ENCODE data around the gene TWIST1. TPM values are rescaled to one million over a fixed set of nuclear protein-coding genes. Genes with fewer than 3 reads are reported as not detected.

TWIST1 gene
- total and polyA plus RNA-seq, 9 donors = 4.6 to 24.5 (median 8.3) TPM

DNA sequence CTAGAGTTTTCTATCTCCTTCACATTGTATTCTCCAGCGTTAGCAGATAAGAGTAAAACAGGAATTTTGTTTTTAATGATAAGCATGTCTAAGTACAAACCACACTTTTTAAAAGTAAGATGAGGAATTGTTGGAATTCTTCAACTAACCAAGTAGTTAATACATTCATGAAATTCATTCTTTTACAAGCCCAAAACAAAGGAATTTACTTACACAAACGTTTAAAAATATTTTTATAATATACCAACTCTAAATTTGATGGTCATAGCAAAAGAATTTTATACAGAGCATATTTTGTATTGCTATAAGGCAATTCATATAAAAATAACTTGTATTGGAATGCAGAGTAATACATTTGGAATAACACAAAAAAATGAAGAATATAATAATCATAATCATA, 51.3 kb downstream of the TWIST1 start:
- no peaks in the 10 kb centered on the region for H3K36me3 ChIP-seq (ENCODE audit: control insufficient read depth, insufficient read depth, low read length)
- DNase-seq = no peak
- H3K27ac ChIP-seq (ENCODE audit: low read length) = no peak overlapping the region
- no peaks in the 10 kb centered on the region for H3K9me3 ChIP-seq (replicated peaks; ENCODE audit: control insufficient read depth, low read depth, low read length)
- WGBS (ENCODE audit: insufficient coverage) = no CpG with 5 or more reads among the region's 2 CpGs
- H3K27me3 ChIP-seq (ENCODE audit: control insufficient read depth, insufficient read depth, low read length) = no peaks in the 10 kb centered on the region
- H3K4me1 ChIP-seq (ENCODE audit: control insufficient read depth, insufficient read depth, low read length) = no peaks in the 10 kb centered on the region
- no peak overlapping the region for H3K4me3 ChIP-seq (ENCODE audit: low read length)

Other genes starting within 250 kb of the TWIST1 start
- not detected for gene FERD3L, start 27.8 kb upstream of the TWIST1 start, total RNA-seq
- not detected for gene FERD3L, start 27.8 kb upstream of the TWIST1 start, polyA plus RNA-seq (ENCODE audit: insufficient read depth in 1 of 8, insufficient read length in 8 of 8, low replicate concordance in 1 of 8)